ENCODE results near the gene SLC7A5. TPM values are rescaled to one million over a fixed set of nuclear protein-coding genes. Genes with fewer than 3 reads are reported as not detected.
A peak's percentile ranks its signal among the peaks of the same experiment; 100 is the strongest.

Gene SLC7A5
- total RNA-seq, 1 donor from 2014 or later: 127 TPM

GRCh38 chr16:87836346-87836843, 32.9 kb downstream of the SLC7A5 start:
- H3K9me3 Mint-ChIP-seq (ENCODE audit: unreplicated experiment): no peaks in the 10 kb centered on the region
- no peak for DNase-seq (ENCODE audit: extremely low spot score, unreplicated experiment)
- peak overlapping the region; percentile 55 for H3K4me3 Mint-ChIP-seq (ENCODE audit: unreplicated experiment)
- H3K27me3 Mint-ChIP-seq (ENCODE audit: unreplicated experiment): no peaks in the 10 kb centered on the region
- peaks cover 55% of the 10 kb centered on the region for H3K4me1 Mint-ChIP-seq (ENCODE audit: unreplicated experiment)
- H3K27ac Mint-ChIP-seq (ENCODE audit: unreplicated experiment): peak overlapping the region; percentile 93
- no peak for TF ChIP-seq CTCF (IDR thresholded peaks at IDR 0.05)
- peaks cover 26% of the 10 kb centered on the region for H3K36me3 Mint-ChIP-seq (ENCODE audit: unreplicated experiment)

GRCh38 chr16:87835882-87836331, 33.4 kb downstream of the SLC7A5 start:
- Mint-ChIP-seq H3K27ac (ENCODE audit: unreplicated experiment) (peak overlapping the region; percentile 93), H3K4me3 (ENCODE audit: unreplicated experiment) (no peak overlapping the region), H3K9me3 (ENCODE audit: unreplicated experiment) (no peaks in the 10 kb centered on the region), H3K36me3 (ENCODE audit: unreplicated experiment) (peaks cover 29% of the 10 kb centered on the region), H3K27me3 (ENCODE audit: unreplicated experiment) (no peaks in the 10 kb centered on the region), H3K4me1 (ENCODE audit: unreplicated experiment) (peaks cover 55% of the 10 kb centered on the region)
- no peak for TF ChIP-seq CTCF (IDR thresholded peaks at IDR 0.05)
- DNase-seq (ENCODE audit: extremely low spot score, unreplicated experiment): no peak

GRCh38 chr16:87834668-87835473, 34.4 kb downstream of the SLC7A5 start:
- Mint-ChIP-seq H3K9me3 (ENCODE audit: unreplicated experiment) (no peaks in the 10 kb centered on the region), H3K27ac (ENCODE audit: unreplicated experiment) (peak overlapping the region; percentile 14), H3K4me1 (ENCODE audit: unreplicated experiment) (peaks cover 51% of the 10 kb centered on the region), H3K4me3 (ENCODE audit: unreplicated experiment) (no peak overlapping the region), H3K36me3 (ENCODE audit: unreplicated experiment) (peaks cover 36% of the 10 kb centered on the region), H3K27me3 (ENCODE audit: unreplicated experiment) (no peaks in the 10 kb centered on the region)
- no peak for DNase-seq (ENCODE audit: extremely low spot score, unreplicated experiment)
- TF ChIP-seq CTCF (IDR thresholded peaks at IDR 0.05): no peak

- H3K4me3 Mint-ChIP-seq (ENCODE audit: unreplicated experiment): no peak overlapping the region
- H3K9me3 Mint-ChIP-seq (ENCODE audit: unreplicated experiment): no peaks in the 10 kb centered on the region
- no peaks in the 10 kb centered on the region for H3K27me3 Mint-ChIP-seq (ENCODE audit: unreplicated experiment)
- DNase-seq (ENCODE audit: extremely low spot score, unreplicated experiment): no peak
- peaks cover 44% of the 10 kb centered on the region for H3K4me1 Mint-ChIP-seq (ENCODE audit: unreplicated experiment)
- H3K36me3 Mint-ChIP-seq (ENCODE audit: unreplicated experiment): peaks cover 40% of the 10 kb centered on the region
- no peak overlapping the region for H3K27ac Mint-ChIP-seq (ENCODE audit: unreplicated experiment)
- TF ChIP-seq CTCF (IDR thresholded peaks at IDR 0.05): no peak
These were observed 35.2 kb downstream of the SLC7A5 start for GRCh38 chr16:87834005-87834667.

GRCh38 chr16:87833548-87833947, 35.8 kb downstream of the SLC7A5 start:
- no peaks in the 10 kb centered on the region for H3K27me3 Mint-ChIP-seq (ENCODE audit: unreplicated experiment)
- no peak overlapping the region for H3K27ac Mint-ChIP-seq (ENCODE audit: unreplicated experiment)
- H3K4me3 Mint-ChIP-seq (ENCODE audit: unreplicated experiment): no peak overlapping the region
- no peak for DNase-seq (ENCODE audit: extremely low spot score, unreplicated experiment)
- no peaks in the 10 kb centered on the region for H3K9me3 Mint-ChIP-seq (ENCODE audit: unreplicated experiment)
- peaks cover 40% of the 10 kb centered on the region for H3K36me3 Mint-ChIP-seq (ENCODE audit: unreplicated experiment)
- H3K4me1 Mint-ChIP-seq (ENCODE audit: unreplicated experiment): peaks cover 40% of the 10 kb centered on the region
- TF ChIP-seq CTCF (IDR thresholded peaks at IDR 0.05): no peak
